ENCODE results near the gene CFAP70. TPM values are rescaled to one million over a fixed set of nuclear protein-coding genes. Genes with fewer than 3 reads are reported as not detected.

The CFAP70 gene
- total RNA-seq, 1 experiment from 2014 or later, result 0.24 TPM

GRCh38 chr10:73306171-73306708, 52.4 kb downstream of the CFAP70 start:
- no peak overlapping the region for H4K8ac ChIP-seq (replicated peaks; ENCODE audit: insufficient read length, low read depth, low read length)
- Mint-ChIP-seq H3K4me1 (no peaks in the 10 kb centered on the region), H3K4me3 (no peak overlapping the region), H3K36me3 (ENCODE audit: insufficient read depth in 1 of 3, low read depth in 3 of 3) (peaks cover 0 to 6% (median 0%) of the 10 kb centered on the region in 3 experiments; a peak in 1 of 7 replicates), H3K27ac (no peak overlapping the region), H3K9me3 (peaks cover 23 to 27% of the 10 kb centered on the region in 2 experiments), H3K27me3 (ENCODE audit: low read depth) (peaks cover 4% of the 10 kb centered on the region)
- H2BK20ac ChIP-seq (ENCODE audit: low read depth, low read length, poor library complexity, severe bottlenecking), result no peak overlapping the region
- H2AK5ac ChIP-seq (ENCODE audit: insufficient read length, low read length), result no peak overlapping the region
- no peak overlapping the region for H3K9ac ChIP-seq (ENCODE audit: extremely low read depth, insufficient read length, low read length)
- H4K5ac ChIP-seq (ENCODE audit: insufficient read length, low read depth, low read length), result no peak overlapping the region
- no peaks in the 10 kb centered on the region for H3K4me1 ChIP-seq (ENCODE audit: insufficient read depth, low read length)
- no peak overlapping the region for H2AFZ ChIP-seq (ENCODE audit: low read length)
- no peak overlapping the region for H2BK12ac ChIP-seq (ENCODE audit: insufficient read length, low read depth, low read length)
- H3K79me1 ChIP-seq (ENCODE audit: insufficient read depth, low read depth, low read length, poor library complexity, severe bottlenecking), result no peaks in the 10 kb centered on the region
- H2BK120ac ChIP-seq (ENCODE audit: low read depth, low read length, poor library complexity, severe bottlenecking), result no peak overlapping the region
- H3K14ac ChIP-seq (ENCODE audit: insufficient read depth, low read length), result no peak overlapping the region
- no peak overlapping the region for H3K18ac ChIP-seq (ENCODE audit: insufficient read length, low read depth, low read length)
- no peak overlapping the region for H3K4ac ChIP-seq (ENCODE audit: low read depth, low read length)
- DNase-seq, result no peak
- no peak overlapping the region for H3K23ac ChIP-seq (ENCODE audit: insufficient read length, low read depth, low read length)
- no peak overlapping the region for H3K27ac ChIP-seq (ENCODE audit: insufficient read length, low read depth, low read length)
- H3K79me2 ChIP-seq (ENCODE audit: insufficient read depth, low read length), result no peaks in the 10 kb centered on the region
- H3K27me3 ChIP-seq (ENCODE audit: insufficient read depth, low read length), result no peaks in the 10 kb centered on the region
- H2BK5ac ChIP-seq (ENCODE audit: insufficient read length, low read length), result no peak overlapping the region
- TF ChIP-seq CTCF (conservative IDR thresholded peaks at IDR 0.05), result no peak
- no peaks in the 10 kb centered on the region for H3K23me2 ChIP-seq (ENCODE audit: insufficient read length, low read depth, low read length, poor library complexity, severe bottlenecking)
- H4K91ac ChIP-seq (ENCODE audit: insufficient read length, low read depth, low read length), result no peak overlapping the region
- no peak overlapping the region for H3K4me2 ChIP-seq (ENCODE audit: insufficient read depth, insufficient read length, low read length)
- no peak overlapping the region for H3T11ph ChIP-seq (ENCODE audit: low read length)
- no peak overlapping the region for H3K56ac ChIP-seq (ENCODE audit: insufficient read length, low read depth, low read length)
- H2BK15ac ChIP-seq (ENCODE audit: low read depth, low read length), result no peak overlapping the region
- H4K20me1 ChIP-seq (ENCODE audit: control insufficient read depth, insufficient read depth, insufficient read length), result no peaks in the 10 kb centered on the region
- H3K9me3 ChIP-seq (ENCODE audit: control insufficient read depth, low read depth, low read length), result no peaks in the 10 kb centered on the region

All from H9 (cell line).